CD14-positive monocyte (primary cell): ENCODE results near the gene RPGRIP1L. TPM values are rescaled to one million over a fixed set of nuclear protein-coding genes. Genes with fewer than 3 reads are reported as not detected.

Experiments
- DNase-seq, 3 donors: peaks; one replicate each; pipeline ENCODE4 v3.0.0-alpha.2; 2011 to 2022
- H2AFZ ChIP-seq: 2 replicates; pipeline ENCODE4 v1.6.0; 2012; ENCODE audit warnings: mild to moderate bottlenecking, low read depth, low read length, inconsistent platforms; ENCODE audit not compliant: insufficient read depth, poor library complexity, severe bottlenecking
- H3K27ac ChIP-seq, 2 donors: 1 replicate in 1 of 2; 2 replicates in 1 of 2; pipeline ENCODE4 v1.5.1; 2012 to 2013; ENCODE audit warnings: low read length in 2 of 2, control low read depth in 1 of 2, inconsistent platforms in 1 of 2, low read depth in 1 of 2, mild to moderate bottlenecking in 1 of 2
- H3K27me3 ChIP-seq, 2 donors: one replicate each; pipeline versions ENCODE4 v1.6.0 to v1.6.1; 2011 to 2013; ENCODE audit warnings: low read length in 2 of 2; ENCODE audit not compliant: control insufficient read depth in 2 of 2, insufficient read depth in 2 of 2
- H3K36me3 ChIP-seq, 2 donors: replicated peaks in 1 of 2; 1 replicate in 1 of 2; 2 replicates in 1 of 2; pipeline versions ENCODE4 v1.5.1 to v1.6.1; 2012 to 2013; ENCODE audit warnings: low read length in 2 of 2, control low read depth in 1 of 2, inconsistent platforms in 1 of 2, mild to moderate bottlenecking in 1 of 2; ENCODE audit not compliant: insufficient read depth in 2 of 2, control insufficient read depth in 1 of 2
- H3K4me1 ChIP-seq, 2 donors: 1 replicate in 1 of 2; 2 replicates in 1 of 2; pipeline versions ENCODE4 v1.5.1 to v1.6.1; 2012 to 2013; ENCODE audit warnings: low read length in 2 of 2, control low read depth in 1 of 2, inconsistent platforms in 1 of 2, mild to moderate bottlenecking in 1 of 2, moderate library complexity in 1 of 2; ENCODE audit not compliant: insufficient read depth in 2 of 2, control insufficient read depth in 1 of 2
- H3K4me2 ChIP-seq: replicated peaks from 2 replicates; pipeline ENCODE3; 2012; ENCODE audit warnings: low read length, moderate library complexity, mild to moderate bottlenecking; ENCODE audit not compliant: poor library complexity, severe bottlenecking; ENCODE audit errors: extremely low read depth
- H3K4me3 ChIP-seq, 3 experiments: fragments of 200-600 bp in 1 of 3; sonication (generic) in 1 of 3; replicated peaks in 1 of 3; 1 replicate in 2 of 3; 2 replicates in 1 of 3; pipeline ENCODE4 v1.5.1; 2011 to 2013; ENCODE audit warnings: low read length in 3 of 3, mild to moderate bottlenecking in 3 of 3, control low read depth in 2 of 3, low read depth in 2 of 3, inconsistent platforms in 1 of 3, moderate library complexity in 1 of 3
- H3K79me2 ChIP-seq: 2 replicates; pipeline ENCODE4 v1.6.0; 2012; ENCODE audit warnings: mild to moderate bottlenecking, control low read depth, inconsistent platforms, low read length, moderate library complexity; ENCODE audit not compliant: insufficient read depth
- H3K9ac ChIP-seq: 2 replicates; pipeline ENCODE4 v1.6.0; 2017; ENCODE audit warnings: low read length, mild to moderate bottlenecking; ENCODE audit not compliant: insufficient read depth, poor library complexity, severe bottlenecking
- H3K9me3 ChIP-seq, 2 donors: replicated peaks in 1 of 2; 1 replicate in 1 of 2; 2 replicates in 1 of 2; pipeline versions ENCODE4 v1.5.1 to v1.6.1; 2012 to 2013; ENCODE audit warnings: low read length in 2 of 2, control low read depth in 1 of 2; ENCODE audit not compliant: control insufficient read depth in 1 of 2, insufficient read depth in 1 of 2
- H4K20me1 ChIP-seq: 2 replicates; pipeline ENCODE4 v1.6.0; 2012; ENCODE audit warnings: mild to moderate bottlenecking, low read length, control low read depth, moderate library complexity; ENCODE audit not compliant: insufficient read depth
- H3K27ac Mint-ChIP-seq, 7 donors: one replicate each; pipeline ENCODE4 v1.8.0; 2020; ENCODE audit warnings: mild to moderate bottlenecking in 7 of 7, mixed read lengths in 7 of 7, moderate library complexity in 6 of 7, inconsistent platforms in 2 of 7
- H3K27me3 Mint-ChIP-seq, 3 donors: one replicate each; pipeline ENCODE4 v1.8.0; 2021 to 2022; ENCODE audit warnings: low read depth in 3 of 3, mild to moderate bottlenecking in 3 of 3, mixed read lengths in 3 of 3, moderate library complexity in 3 of 3, inconsistent platforms in 1 of 3
- H3K36me3 Mint-ChIP-seq, 2 donors: one replicate each; pipeline ENCODE4 v1.8.0; 2020; ENCODE audit warnings: mixed read lengths in 2 of 2, inconsistent platforms in 1 of 2, mild to moderate bottlenecking in 1 of 2
- H3K4me1 Mint-ChIP-seq: one replicate; pipeline ENCODE4 v1.8.0; 2020; ENCODE audit warnings: mild to moderate bottlenecking, mixed read lengths
- H3K4me3 Mint-ChIP-seq, 2 donors: one replicate each; pipeline ENCODE4 v1.8.0; 2020; ENCODE audit warnings: mild to moderate bottlenecking in 2 of 2, mixed read lengths in 2 of 2, moderate library complexity in 1 of 2
- H3K9me3 Mint-ChIP-seq, 7 donors: one replicate each; pipeline ENCODE4 v1.8.0; 2020 to 2022; ENCODE audit warnings: mixed read lengths in 7 of 7, mild to moderate bottlenecking in 6 of 7, moderate library complexity in 6 of 7, inconsistent platforms in 2 of 7
- CTCF ChIP-seq: fragments of 200-600 bp; IDR thresholded peaks from one replicate; pipeline ENCODE4 v1.8.0; 2022; ENCODE audit warnings: antibody characterized with exemption, mild to moderate bottlenecking
- WGBS: methylation state at CpG from one replicate; pipeline ENCODE4 v1.1.5; 2013; ENCODE audit warnings: missing lambda C conversion rate; ENCODE audit not compliant: insufficient coverage; 5-methylcytosine and 5-hydroxymethylcytosine counted together
- intact Hi-C, 2 donors: fragments of 100-400 bp; cut with micrococcal nuclease; formaldehyde crosslinking; loops; one replicate each; pipeline versions ENCODE4 v1.15.0 to v1.15.1; 2023
- polyA plus RNA-seq, 3 donors: library from polyadenylated mRNA; depleted of rRNA in 1 of 3; unstranded in 2 of 3; stranded (reverse) in 1 of 3; fragments of 300-500 nt in 2 of 3; fragments of >200 nt in 1 of 3; fragmentation: Illumina TruSeq in 2 of 3; gene quantifications; 1 replicate in 2 of 3; 2 replicates in 1 of 3; pipeline ENCODE4 v1.2.3, GENCODE V29; 2012 to 2021

Gene RPGRIP1L
- polyA plus RNA-seq, 3 donors, result 0.11 to 0.18 TPM; not detected in 1

- H3K27ac ChIP-seq, result no peak overlapping the region
- H4K20me1 ChIP-seq, result no peaks in the 10 kb centered on the region
- no peaks in the 10 kb centered on the region for H3K79me2 ChIP-seq
- H3K4me3 ChIP-seq, result no peak overlapping the region
- no peaks in the 10 kb centered on the region for H3K36me3 ChIP-seq
- H3K4me1 ChIP-seq, result no peaks in the 10 kb centered on the region
- no peak overlapping the region for H3K9ac ChIP-seq
- no peak overlapping the region for H2AFZ ChIP-seq
- Mint-ChIP-seq H3K4me1 (no peaks in the 10 kb centered on the region), H3K4me3 (no peak overlapping the region), H3K36me3 (peaks cover 0 to 1% of the 10 kb centered on the region in 2 donors), H3K9me3 (peaks cover 3 to 16% (median 13%) of the 10 kb centered on the region in 7 donors), H3K27ac (no peak overlapping the region), H3K27me3 (no peaks in the 10 kb centered on the region)
- intact Hi-C loops, result no loop called here
- H3K27me3 ChIP-seq, result no peaks in the 10 kb centered on the region
- DNase-seq, result no peak
- no peak for TF ChIP-seq CTCF
- WGBS, result 95% methylated on average over 3 of the region's 5 CpGs
- peaks cover 0 to 8% of the 10 kb centered on the region in 2 donors for H3K9me3 ChIP-seq
- H3K4me2 ChIP-seq, result no peak overlapping the region
Measured at GRCh38 chr16:53642094-53642493, 61.6 kb downstream of the RPGRIP1L start.

DNA sequence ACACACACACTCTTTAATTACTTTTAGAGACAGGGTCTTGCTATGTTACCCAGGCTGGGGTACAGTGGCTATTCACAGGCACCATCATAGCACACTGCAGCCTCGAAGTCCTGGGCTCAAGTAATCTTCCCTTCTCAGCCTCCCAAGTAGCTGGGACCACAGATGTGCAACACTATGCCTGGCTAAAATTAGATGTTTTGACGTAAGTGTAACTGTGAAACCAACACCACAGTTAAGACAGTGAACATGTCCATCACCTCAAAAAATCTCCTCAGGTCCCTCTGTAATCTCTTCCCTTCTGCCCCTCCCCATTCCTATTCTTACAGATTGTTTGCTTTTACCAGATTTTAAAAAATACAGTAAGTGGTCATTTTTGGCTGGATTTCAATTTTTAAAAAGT, 66.7 kb downstream of the RPGRIP1L start:
- H3K27ac Mint-ChIP-seq, result no peak overlapping the region
- peaks cover 0 to 3% (median 0%) of the 10 kb centered on the region in 7 donors for H3K9me3 Mint-ChIP-seq
- H3K27me3 Mint-ChIP-seq, result no peaks in the 10 kb centered on the region
- H3K4me3 Mint-ChIP-seq, result no peak overlapping the region
- Histone ChIP-seq H3K4me2 (no peak overlapping the region), H3K9me3 (no peaks in the 10 kb centered on the region), H3K4me3 (no peak overlapping the region), H3K27ac (no peak overlapping the region), H2AFZ (no peak overlapping the region), H3K36me3 (no peaks in the 10 kb centered on the region), H3K79me2 (no peaks in the 10 kb centered on the region), H3K27me3 (no peaks in the 10 kb centered on the region), H4K20me1 (no peaks in the 10 kb centered on the region), H3K4me1 (no peaks in the 10 kb centered on the region), H3K9ac (no peak overlapping the region)
- WGBS, result 100% methylated on average over 1 of the region's 2 CpGs
- intact Hi-C loops, result no loop called here
- DNase-seq, result no peak
- no peaks in the 10 kb centered on the region for H3K36me3 Mint-ChIP-seq
- TF ChIP-seq CTCF, result no peak
- H3K4me1 Mint-ChIP-seq, result no peaks in the 10 kb centered on the region
